RPMI7951 (cell line): ENCODE results near the gene ALG8. TPM values are rescaled to one million over a fixed set of nuclear protein-coding genes. Genes with fewer than 3 reads are reported as not detected.
"Not testable (repeated sequence)": the region's sequence is repeated elsewhere in the genome, so short reads cannot be mapped to it uniquely, and the experiment has no call there.

Experiments
- DNase-seq: peaks from one replicate; pipeline ENCODE4 v3.0.0-alpha.2; 2012; ENCODE audit warnings: low read depth
- total RNA-seq: library from RNA; depleted of rRNA; stranded (reverse); fragments of >200 nt; shearing (Covaris generic); gene quantifications from 2 replicates; pipeline ENCODE4 v1.2.3, GENCODE V29; 2014; rRNA removed

The ALG8 gene
- total RNA-seq: 87.5 and 115 TPM in 2 replicates

GRCh38 chr11:78139422-78140391 is at the start of gene ALG8:
ALG8 (minus strand) TSS chr11:78139626; CDS start chr11:78139588, 38 bp downstream.
- DNase-seq: peak; percentile 93

GRCh38 chr11:78188286-78189173 is 49.1 kb upstream of the ALG8 start, which contains the start of the genes KCTD21 and USP35:
KCTD21 (minus strand) TSS chr11:78188626; CDS start chr11:78174554, 14,072 bp downstream.
USP35 (plus strand) TSS chr11:78188919; CDS start chr11:78196246, 7,327 bp downstream.
- DNase-seq: peak; percentile 97

- DNase-seq: no peak
Measured at GRCh38 chr11:78187366-78188285, 48.2 kb upstream of the ALG8 start.

- DNase-seq: no peak
Measured at GRCh38 chr11:78181185-78181584, 41.8 kb upstream of the ALG8 start.

- DNase-seq: no peak
Measured at GRCh38 chr11:78180751-78181150, 41.3 kb upstream of the ALG8 start.

- no peak for DNase-seq
Measured at GRCh38 chr11:78179459-78180071, 40.1 kb upstream of the ALG8 start.

- no peak for DNase-seq
Measured at GRCh38 chr11:78177216-78177615, 37.8 kb upstream of the ALG8 start.

GRCh38 chr11:78176605-78177141 is 37.2 kb upstream of the ALG8 start:
- DNase-seq: no peak

- not testable (repeated sequence) for DNase-seq
Measured at GRCh38 chr11:78175862-78176261, 36.4 kb upstream of the ALG8 start.

- DNase-seq: no peak
Measured at GRCh38 chr11:78171951-78172350, 32.5 kb upstream of the ALG8 start.

- no peak for DNase-seq
Measured at GRCh38 chr11:78170874-78171549, 31.6 kb upstream of the ALG8 start.

GRCh38 chr11:78170413-78170812 is 31.0 kb upstream of the ALG8 start:
- DNase-seq: no peak

- DNase-seq: no peak
Measured at GRCh38 chr11:78168539-78169477, 29.4 kb upstream of the ALG8 start.

- no peak for DNase-seq
Measured at GRCh38 chr11:78166855-78167469, 27.5 kb upstream of the ALG8 start.

GRCh38 chr11:78164471-78164870 is 25.0 kb upstream of the ALG8 start:
- no peak for DNase-seq

- DNase-seq: no peak
Measured at GRCh38 chr11:78163828-78164227, 24.4 kb upstream of the ALG8 start.

- peak; percentile 49 for DNase-seq
Measured at GRCh38 chr11:78161962-78162371, 22.5 kb upstream of the ALG8 start.

GRCh38 chr11:78161346-78161745 is 21.9 kb upstream of the ALG8 start:
- DNase-seq: no peak
